Measurements from ENCODE around the gene NDUFAF8.

DNA sequence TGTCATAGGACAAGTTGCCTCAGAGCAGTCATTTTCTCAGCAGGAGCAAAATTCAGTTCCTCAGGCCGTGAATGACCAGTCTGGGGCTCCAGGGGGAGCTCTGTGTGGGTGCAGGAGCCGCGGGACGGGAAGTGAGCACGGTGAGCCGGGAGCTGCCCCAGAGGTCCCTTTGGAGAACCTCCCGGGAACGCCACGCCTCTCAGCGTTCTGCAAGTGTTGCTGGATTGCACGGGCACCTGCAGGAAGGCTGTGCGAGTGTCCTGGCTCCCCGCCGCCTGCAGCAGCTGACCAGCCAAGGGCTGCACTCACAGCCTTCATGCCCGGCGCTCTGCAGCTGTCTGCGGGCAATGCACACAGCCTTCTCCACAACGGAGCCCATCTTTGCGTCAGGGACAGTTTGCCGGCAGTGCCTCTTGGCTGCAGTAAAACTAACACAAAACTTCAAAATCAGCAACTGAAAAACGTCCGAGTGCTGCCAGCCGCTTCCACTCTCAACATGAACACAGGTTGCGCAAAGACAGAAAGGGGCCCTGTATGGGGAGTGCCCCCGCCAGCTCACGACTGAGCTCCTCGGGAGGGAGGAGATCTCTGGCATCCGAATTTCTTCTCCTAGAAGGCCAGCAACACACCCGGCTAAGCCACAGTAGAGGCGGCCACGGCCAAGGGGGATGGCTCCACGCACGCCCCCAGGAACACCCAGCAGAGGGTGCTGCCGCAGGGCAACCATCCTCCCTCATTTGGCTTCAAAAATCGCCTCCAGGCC, 16.0 kb downstream of the NDUFAF8 start:
- TF ChIP-seq, protein P1, sequence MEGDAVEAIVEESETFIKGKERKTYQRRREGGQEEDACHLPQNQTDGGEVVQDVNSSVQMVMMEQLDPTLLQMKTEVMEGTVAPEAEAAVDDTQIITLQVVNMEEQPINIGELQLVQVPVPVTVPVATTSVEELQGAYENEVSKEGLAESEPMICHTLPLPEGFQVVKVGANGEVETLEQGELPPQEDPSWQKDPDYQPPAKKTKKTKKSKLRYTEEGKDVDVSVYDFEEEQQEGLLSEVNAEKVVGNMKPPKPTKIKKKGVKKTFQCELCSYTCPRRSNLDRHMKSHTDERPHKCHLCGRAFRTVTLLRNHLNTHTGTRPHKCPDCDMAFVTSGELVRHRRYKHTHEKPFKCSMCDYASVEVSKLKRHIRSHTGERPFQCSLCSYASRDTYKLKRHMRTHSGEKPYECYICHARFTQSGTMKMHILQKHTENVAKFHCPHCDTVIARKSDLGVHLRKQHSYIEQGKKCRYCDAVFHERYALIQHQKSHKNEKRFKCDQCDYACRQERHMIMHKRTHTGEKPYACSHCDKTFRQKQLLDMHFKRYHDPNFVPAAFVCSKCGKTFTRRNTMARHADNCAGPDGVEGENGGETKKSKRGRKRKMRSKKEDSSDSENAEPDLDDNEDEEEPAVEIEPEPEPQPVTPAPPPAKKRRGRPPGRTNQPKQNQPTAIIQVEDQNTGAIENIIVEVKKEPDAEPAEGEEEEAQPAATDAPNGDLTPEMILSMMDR (IDR thresholded peaks at IDR 0.05) = peak in 5 of 6 experiments; percentile 39 to 54 (median 44)
- peak in 1 of 4 donors; percentile 8 for TF ChIP-seq POLR2A (IDR thresholded peaks at IDR 0.05)

Data from esophagus squamous epithelium (tissue), 4 donors.